ENCODE results near the gene DYNLT5. TPM values are rescaled to one million over a fixed set of nuclear protein-coding genes. Genes with fewer than 3 reads are reported as not detected.
"Not testable (repeated sequence)": the region's sequence is repeated elsewhere in the genome, so short reads cannot be mapped to it uniquely, and the experiment has no call there.

Gene DYNLT5
- polyA plus RNA-seq, 2 of the 4 experiments (the other 2 are of a cell fraction): not detected

DNA sequence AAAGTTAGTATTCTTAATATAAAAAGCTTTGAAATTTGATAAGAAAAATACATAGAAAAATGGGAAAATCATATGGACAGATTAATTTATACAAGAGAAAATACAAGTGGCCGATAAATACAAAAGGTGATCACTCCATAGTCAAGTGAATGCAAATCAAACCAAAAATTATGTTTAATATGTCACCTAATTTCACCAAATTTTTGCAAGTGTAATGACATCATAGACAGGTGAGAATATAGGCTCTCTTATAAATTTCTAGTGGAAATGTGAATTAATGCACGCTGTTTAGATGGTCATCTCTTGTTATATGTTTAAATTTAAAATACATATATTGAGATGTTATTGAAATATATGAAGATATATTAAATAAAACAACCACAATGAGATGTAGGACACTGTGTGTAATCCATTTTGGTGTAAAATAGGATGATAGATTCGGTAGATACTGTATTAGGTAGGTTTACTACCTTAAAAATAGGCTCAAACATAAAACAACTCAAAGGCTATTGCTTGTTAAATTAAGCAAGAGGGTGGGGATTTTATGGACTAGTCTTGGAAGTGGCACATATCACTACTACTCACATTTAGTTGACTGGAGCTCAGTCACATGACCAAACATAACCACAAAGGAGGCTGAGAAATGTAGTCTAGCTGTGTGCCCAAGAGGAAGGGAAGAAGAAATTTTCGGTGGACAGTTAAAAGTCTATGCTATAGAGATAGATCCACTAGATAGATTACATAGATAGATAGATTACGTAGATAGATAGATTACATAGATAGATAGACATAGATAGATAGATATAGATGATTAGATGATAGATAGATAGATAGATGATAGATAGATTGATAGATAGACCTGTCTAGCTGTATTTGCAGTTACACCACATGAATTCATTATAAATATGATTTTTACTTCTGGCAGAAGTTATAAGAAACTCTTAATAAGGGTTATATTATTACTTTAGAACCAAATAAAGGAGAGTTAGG, 39.7 kb downstream of the DYNLT5 start:
- no peak for FAIRE-seq
- DNase-seq (ENCODE audit: low read depth in 1 of 2, low spot score in 1 of 2): no peak
- H3K4me1 ChIP-seq: no peaks in the 10 kb centered on the region
- WGBS (ENCODE audit: missing lambda C conversion rate): 42% methylated on average over 5 of the region's 5 CpGs
- ChIA-PET CTCF (no interaction called here), POLR2A (no interaction called here)
- H3K4me3 ChIP-seq: no peak overlapping the region
- no peak for ATAC-seq
- no peak for TF ChIP-seq ZSCAN20 (CRISPR knock-in tag; IDR thresholded peaks at IDR 0.05)
- TF ChIP-seq USF2 (IDR thresholded peaks at IDR 0.05): no peak
- TF ChIP-seq ZFP36 (IDR thresholded peaks at IDR 0.05; ENCODE audit: borderline replicate concordance, partially characterized antibody): no peak
- no peak for TF ChIP-seq KDM5A (IDR thresholded peaks at IDR 0.05)
- TF ChIP-seq FOSL2 (IDR thresholded peaks at IDR 0.05): no peak
- TF ChIP-seq FOSL2 (CRISPR knock-in tag; IDR thresholded peaks at IDR 0.05): no peak
- no peak for TF ChIP-seq NR3C1 (IDR thresholded peaks at IDR 0.05)
- no peak for TF ChIP-seq BCL3 (IDR thresholded peaks at IDR 0.05)
- TF ChIP-seq, protein P1, sequence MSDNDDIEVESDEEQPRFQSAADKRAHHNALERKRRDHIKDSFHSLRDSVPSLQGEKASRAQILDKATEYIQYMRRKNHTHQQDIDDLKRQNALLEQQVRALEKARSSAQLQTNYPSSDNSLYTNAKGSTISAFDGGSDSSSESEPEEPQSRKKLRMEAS (IDR thresholded peaks at IDR 0.05): no peak
- no peak for TF ChIP-seq JUNB (IDR thresholded peaks at IDR 0.05)
- TF ChIP-seq MAZ (IDR thresholded peaks at IDR 0.05; ENCODE audit: borderline replicate concordance, low read depth, low read length): no peak
- TF ChIP-seq NFE2L2 (conservative IDR thresholded peaks at IDR 0.05; ENCODE audit: low read length): no peak
- TF ChIP-seq CEBPB (IDR thresholded peaks at IDR 0.05): no peak
- TF ChIP-seq RNF2 (IDR thresholded peaks at IDR 0.05; ENCODE audit: borderline replicate concordance, low read depth): no peak
- TF ChIP-seq, protein P2, sequence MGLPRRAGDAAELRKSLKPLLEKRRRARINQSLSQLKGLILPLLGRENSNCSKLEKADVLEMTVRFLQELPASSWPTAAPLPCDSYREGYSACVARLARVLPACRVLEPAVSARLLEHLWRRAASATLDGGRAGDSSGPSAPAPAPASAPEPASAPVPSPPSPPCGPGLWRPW (IDR thresholded peaks at IDR 0.05): no peak
- TF ChIP-seq FOSB (CRISPR knock-in tag; IDR thresholded peaks at IDR 0.05): no peak
- no peak for TF ChIP-seq CBX2 (IDR thresholded peaks at IDR 0.05; ENCODE audit: borderline replicate concordance, low read depth)
- H3K9me3 ChIP-seq: no peaks in the 10 kb centered on the region
- no peak overlapping the region for H3K27ac ChIP-seq
- H3K4me2 ChIP-seq: no peak overlapping the region

DNA sequence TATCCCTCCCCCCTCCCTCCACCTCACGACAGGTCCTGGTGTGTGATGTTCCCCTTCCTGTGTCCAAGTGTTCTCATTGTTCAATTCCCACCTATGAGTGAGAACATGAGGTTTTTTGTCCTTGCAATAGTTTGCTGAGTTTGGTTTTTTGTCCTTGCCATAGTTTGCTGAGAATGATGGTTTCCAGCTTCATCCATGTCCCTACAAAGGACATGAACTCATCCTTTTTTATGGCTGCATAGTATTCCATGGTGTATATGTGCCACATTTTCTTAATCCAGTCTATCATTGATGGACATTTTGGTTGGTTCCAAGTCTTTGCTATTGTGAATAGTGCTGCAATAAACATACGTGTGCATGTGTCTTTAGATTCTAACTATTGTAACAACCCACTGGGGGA, 43.6 kb downstream of the DYNLT5 start:
- FAIRE-seq; H3K4me1 ChIP-seq; DNase-seq (ENCODE audit: low read depth in 1 of 2, low spot score in 1 of 2); ATAC-seq; CTCF ChIA-PET; H3K9me3 ChIP-seq; H3K4me3 ChIP-seq; POLR2A ChIA-PET; H3K4me2 ChIP-seq; H3K27ac ChIP-seq: not testable (repeated sequence)
- WGBS (ENCODE audit: missing lambda C conversion rate): 50% methylated on average over 1 of the region's 2 CpGs

GRCh38 chr1:66809245-66809644, 57.0 kb downstream of the DYNLT5 start:
- ChIA-PET CTCF (no interaction called here), POLR2A (no interaction called here)
- no peak overlapping the region for H3K4me2 ChIP-seq
- WGBS (ENCODE audit: missing lambda C conversion rate): 80% methylated on average over 1 of the region's 1 CpG
- no peak for DNase-seq (ENCODE audit: low read depth in 1 of 2, low spot score in 1 of 2)
- TF ChIP-seq MAZ (IDR thresholded peaks at IDR 0.05; ENCODE audit: borderline replicate concordance, low read depth, low read length) (no peak), RNF2 (IDR thresholded peaks at IDR 0.05; ENCODE audit: borderline replicate concordance, low read depth) (no peak), BCL3 (IDR thresholded peaks at IDR 0.05) (no peak), EHF (CRISPR knock-in tag; IDR thresholded peaks at IDR 0.05) (no peak), SMC3 (IDR thresholded peaks at IDR 0.05) (no peak), FOSL2 (IDR thresholded peaks at IDR 0.05) (no peak), FOSL2 (CRISPR knock-in tag; IDR thresholded peaks at IDR 0.05) (no peak), POLR2A (IDR thresholded peaks at IDR 0.05; ENCODE audit: low read length) (no peak), SREBF2 (IDR thresholded peaks at IDR 0.05) (no peak), MYC (IDR thresholded peaks at IDR 0.05; ENCODE audit: borderline replicate concordance, low read length) (no peak), FOXS1 (CRISPR knock-in tag; IDR thresholded peaks at IDR 0.05) (no peak)
- TF ChIP-seq, protein P2 (IDR thresholded peaks at IDR 0.05): no peak
- TF ChIP-seq, protein P1 (IDR thresholded peaks at IDR 0.05): no peak
- no peaks in the 10 kb centered on the region for H3K9me3 ChIP-seq
- FAIRE-seq: no peak
- no peaks in the 10 kb centered on the region for H3K4me1 ChIP-seq
- no peak overlapping the region for H3K27ac ChIP-seq
- H3K4me3 ChIP-seq: no peak overlapping the region
- ATAC-seq: no peak

Measured in A549 (cell line).